HFFc6 (cell line): ENCODE measurements around the gene WNK3. TPM values are rescaled to one million over a fixed set of nuclear protein-coding genes. Genes with fewer than 3 reads are reported as not detected.

Source experiments
- DNase-seq: peaks from one replicate; pipeline ENCODE4 v3.0.0-alpha.2; 2018
- H3K27ac Mint-ChIP-seq: 2 replicates; pipeline ENCODE4 v1.8.0; 2020; ENCODE audit warnings: mild to moderate bottlenecking, mixed read lengths
- H3K27me3 Mint-ChIP-seq: 2 replicates; pipeline ENCODE4 v1.8.0; 2021; ENCODE audit warnings: mild to moderate bottlenecking, moderate library complexity, mixed read lengths; ENCODE audit not compliant: insufficient read depth
- H3K36me3 Mint-ChIP-seq: 2 replicates; pipeline ENCODE4 v1.8.0; 2021; ENCODE audit warnings: low read depth, mixed read lengths
- H3K4me1 Mint-ChIP-seq: 2 replicates; pipeline ENCODE4 v1.8.0; 2020; ENCODE audit warnings: low read depth, mixed read lengths
- H3K4me3 Mint-ChIP-seq: 2 replicates; pipeline ENCODE4 v1.8.0; 2020; ENCODE audit warnings: mild to moderate bottlenecking, moderate library complexity, mixed read lengths
- H3K9me3 Mint-ChIP-seq: 2 replicates; pipeline ENCODE4 v1.8.0; 2020; ENCODE audit warnings: mild to moderate bottlenecking, mixed read lengths
- total RNA-seq, 6 experiments: library from RNA; stranded (reverse); fragmentation: NEBNext Ultra II Directional; extraction: Animal tissue kit (Norgen Biotek cat#: 25700); gene quantifications; 2 replicates in 1 of 6; 3 replicates in 5 of 6; pipeline ENCODE4 v1.2.3, GENCODE V29; 2021
- TF ChIP-seq, protein P1 (sequence below): fragments of 200-600 bp; sonication (generic); IDR thresholded peaks from 2 replicates; pipeline ENCODE4 v1.5.0; 2021; ENCODE audit warnings: antibody characterized with exemption, mild to moderate bottlenecking

Gene WNK3
- total RNA-seq, 6 experiments from 2014 or later = not detected

DNA sequence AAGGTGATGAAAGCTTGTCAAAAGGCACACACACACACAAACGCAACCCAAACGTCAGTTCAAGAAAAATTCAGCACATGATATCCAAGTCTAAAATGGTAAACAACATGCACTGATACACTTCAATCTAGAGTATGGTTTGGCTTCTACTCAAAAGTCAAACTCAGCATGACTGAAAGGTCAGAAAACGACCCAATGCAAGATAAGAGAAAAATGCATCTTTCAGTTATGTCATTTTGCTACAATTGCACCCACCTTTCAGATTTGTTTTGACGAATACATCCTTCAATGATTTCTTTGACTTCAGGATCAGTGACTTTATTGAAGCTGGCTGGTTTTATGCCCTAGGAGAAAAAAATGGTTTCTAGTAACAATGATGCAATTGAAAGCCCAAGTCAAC, 56.3 kb downstream of the WNK3 start:
- no peaks in the 10 kb centered on the region for H3K27me3 Mint-ChIP-seq
- H3K36me3 Mint-ChIP-seq = no peaks in the 10 kb centered on the region
- no peak overlapping the region for H3K4me3 Mint-ChIP-seq
- DNase-seq = no peak
- H3K9me3 Mint-ChIP-seq = no peaks in the 10 kb centered on the region
- TF ChIP-seq, protein P1, sequence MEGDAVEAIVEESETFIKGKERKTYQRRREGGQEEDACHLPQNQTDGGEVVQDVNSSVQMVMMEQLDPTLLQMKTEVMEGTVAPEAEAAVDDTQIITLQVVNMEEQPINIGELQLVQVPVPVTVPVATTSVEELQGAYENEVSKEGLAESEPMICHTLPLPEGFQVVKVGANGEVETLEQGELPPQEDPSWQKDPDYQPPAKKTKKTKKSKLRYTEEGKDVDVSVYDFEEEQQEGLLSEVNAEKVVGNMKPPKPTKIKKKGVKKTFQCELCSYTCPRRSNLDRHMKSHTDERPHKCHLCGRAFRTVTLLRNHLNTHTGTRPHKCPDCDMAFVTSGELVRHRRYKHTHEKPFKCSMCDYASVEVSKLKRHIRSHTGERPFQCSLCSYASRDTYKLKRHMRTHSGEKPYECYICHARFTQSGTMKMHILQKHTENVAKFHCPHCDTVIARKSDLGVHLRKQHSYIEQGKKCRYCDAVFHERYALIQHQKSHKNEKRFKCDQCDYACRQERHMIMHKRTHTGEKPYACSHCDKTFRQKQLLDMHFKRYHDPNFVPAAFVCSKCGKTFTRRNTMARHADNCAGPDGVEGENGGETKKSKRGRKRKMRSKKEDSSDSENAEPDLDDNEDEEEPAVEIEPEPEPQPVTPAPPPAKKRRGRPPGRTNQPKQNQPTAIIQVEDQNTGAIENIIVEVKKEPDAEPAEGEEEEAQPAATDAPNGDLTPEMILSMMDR = no peak
- H3K27ac Mint-ChIP-seq = no peak overlapping the region
- H3K4me1 Mint-ChIP-seq = no peaks in the 10 kb centered on the region

DNA sequence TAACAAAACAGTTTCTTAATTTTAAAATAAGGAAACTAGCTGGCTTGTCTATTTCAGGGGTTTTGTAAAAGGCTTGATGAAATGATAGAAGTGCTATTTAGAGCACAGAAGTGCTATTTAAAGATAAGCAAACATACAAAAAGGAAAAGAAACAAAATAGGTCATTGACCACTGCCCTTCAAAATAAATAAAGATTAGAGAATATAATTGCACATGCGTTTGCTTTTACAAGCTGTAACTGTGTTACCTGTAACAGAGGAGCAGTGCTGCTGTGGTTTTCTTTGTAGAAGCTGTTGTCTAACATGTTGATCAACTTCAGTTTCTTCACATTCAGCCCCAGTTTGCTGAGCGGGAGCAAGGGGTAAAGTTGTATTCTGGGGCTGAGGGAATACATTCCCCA, 63.5 kb downstream of the WNK3 start:
- Mint-ChIP-seq H3K4me1 (no peaks in the 10 kb centered on the region), H3K9me3 (no peaks in the 10 kb centered on the region), H3K27me3 (no peaks in the 10 kb centered on the region; the same call in 1 of the 2 replicates), H3K4me3 (no peak overlapping the region), H3K36me3 (no peaks in the 10 kb centered on the region), H3K27ac (no peak overlapping the region)
- no peak for DNase-seq
- TF ChIP-seq, protein P1 = no peak

DNA sequence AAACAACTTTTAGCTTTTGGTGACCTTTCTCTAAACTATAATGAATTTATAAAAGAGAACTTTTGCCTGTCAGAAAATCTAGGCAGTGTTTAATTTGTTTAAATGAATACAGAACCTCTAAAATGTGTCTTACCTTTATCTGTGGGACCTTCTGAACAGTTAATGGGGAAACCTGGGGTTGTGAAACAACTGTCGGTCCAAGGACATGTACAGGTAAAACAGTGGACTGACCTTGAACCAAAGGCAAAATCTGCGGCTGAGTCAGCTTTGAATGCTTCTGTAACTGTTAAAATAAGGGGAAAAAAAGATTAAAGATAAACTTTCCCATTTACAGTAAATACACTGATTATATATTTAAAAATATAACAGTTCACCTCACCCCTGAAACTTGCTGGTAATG, 65.1 kb downstream of the WNK3 start:
- Mint-ChIP-seq H3K27me3 (no peaks in the 10 kb centered on the region; the same call in 1 of the 2 replicates), H3K9me3 (no peaks in the 10 kb centered on the region), H3K36me3 (no peaks in the 10 kb centered on the region), H3K4me1 (no peaks in the 10 kb centered on the region), H3K4me3 (no peak overlapping the region), H3K27ac (no peak overlapping the region)
- TF ChIP-seq, protein P1 = no peak
- DNase-seq = no peak

DNA sequence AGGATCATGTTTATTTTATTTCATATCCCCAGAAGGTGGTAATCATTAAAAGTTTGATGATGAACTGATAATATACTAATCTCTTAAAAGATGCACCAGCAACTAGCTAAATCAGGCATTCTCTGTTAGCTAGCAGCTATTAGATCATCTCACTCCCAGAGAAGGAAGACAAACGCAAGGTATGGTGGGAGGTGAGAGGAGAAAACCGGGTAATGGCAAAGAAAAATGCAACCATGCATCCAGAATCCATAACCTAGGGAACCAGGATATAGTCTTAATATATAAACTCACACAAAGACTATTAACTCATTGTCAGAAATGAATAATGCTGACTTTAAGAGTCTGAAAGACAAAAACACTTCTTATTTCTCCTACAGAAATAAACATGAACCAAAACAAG, 66.1 kb downstream of the WNK3 start:
- TF ChIP-seq, protein P1 = no peak
- Mint-ChIP-seq H3K4me3 (no peak overlapping the region), H3K4me1 (no peaks in the 10 kb centered on the region), H3K36me3 (no peaks in the 10 kb centered on the region), H3K27me3 (no peaks in the 10 kb centered on the region; the same call in 1 of the 2 replicates), H3K9me3 (no peaks in the 10 kb centered on the region), H3K27ac (no peak overlapping the region)
- no peak for DNase-seq

DNA sequence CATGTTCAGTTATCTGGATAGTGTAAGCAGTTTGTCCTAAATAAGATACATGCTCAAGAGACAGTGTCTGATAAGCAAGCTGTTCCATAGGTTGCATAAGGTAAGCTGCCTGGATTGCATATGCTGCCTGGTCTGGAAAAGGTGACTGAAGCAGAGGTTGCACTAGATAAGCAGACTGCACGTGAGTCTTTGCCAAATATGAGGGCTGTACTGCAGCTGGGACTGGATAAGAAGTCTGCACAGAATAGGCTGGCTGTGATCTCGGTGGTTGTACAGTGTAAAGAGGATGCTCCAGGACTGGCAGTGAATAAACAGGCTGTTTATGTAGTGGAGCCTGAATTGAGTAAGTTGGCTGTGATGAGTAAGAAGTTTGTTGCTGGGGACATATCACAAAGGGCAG, 68.9 kb downstream of the WNK3 start:
- H3K27me3 Mint-ChIP-seq = no peaks in the 10 kb centered on the region
- H3K9me3 Mint-ChIP-seq = no peaks in the 10 kb centered on the region
- TF ChIP-seq, protein P1 = no peak

DNA sequence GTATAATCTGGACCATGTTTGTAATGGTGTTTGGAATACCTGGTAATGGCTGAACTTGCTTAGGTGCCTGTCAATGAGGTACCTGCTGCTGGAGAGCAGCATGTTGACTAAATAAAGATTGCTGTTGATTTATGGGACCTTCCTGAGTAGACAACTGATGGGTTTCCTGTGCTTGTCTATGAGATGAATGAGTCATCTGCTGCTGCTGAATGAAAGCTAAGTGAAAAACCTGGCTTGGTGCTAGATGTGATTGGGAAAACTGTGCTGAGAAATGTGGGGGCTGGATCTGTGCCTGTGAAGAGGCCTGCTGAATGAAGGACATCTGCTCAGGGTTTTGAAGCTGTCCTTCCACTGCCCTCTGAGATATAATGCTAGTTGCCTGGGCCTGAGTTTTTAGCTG, 69.6 kb downstream of the WNK3 start:
- TF ChIP-seq, protein P1 = no peak
- Mint-ChIP-seq H3K27ac (no peak overlapping the region), H3K4me1 (no peaks in the 10 kb centered on the region), H3K36me3 (no peaks in the 10 kb centered on the region), H3K9me3 (no peaks in the 10 kb centered on the region), H3K27me3 (no peaks in the 10 kb centered on the region), H3K4me3 (no peak overlapping the region)
- DNase-seq = no peak

More for the DNA sequence above, 68.9 kb downstream of the WNK3 start:
- no peak overlapping the region for H3K4me3 Mint-ChIP-seq
- no peak for DNase-seq
- no peak overlapping the region for H3K27ac Mint-ChIP-seq
- no peaks in the 10 kb centered on the region for H3K4me1 Mint-ChIP-seq
- H3K36me3 Mint-ChIP-seq = no peaks in the 10 kb centered on the region
